ENCODE measurements around the gene CHAD.
"Not testable (repeated sequence)": the region's sequence is repeated elsewhere in the genome, so short reads cannot be mapped to it uniquely, and the experiment has no call there.

CHAD gene

GRCh38 chr17:50429793-50430192, 38.9 kb downstream of the CHAD start:
- no peak for DNase-seq (ENCODE audit: low read depth in 2 of 2)

- DNase-seq (ENCODE audit: low read depth in 2 of 2) = no peak
Observed at GRCh38 chr17:50428831-50429424, 39.8 kb downstream of the CHAD start.

DNA sequence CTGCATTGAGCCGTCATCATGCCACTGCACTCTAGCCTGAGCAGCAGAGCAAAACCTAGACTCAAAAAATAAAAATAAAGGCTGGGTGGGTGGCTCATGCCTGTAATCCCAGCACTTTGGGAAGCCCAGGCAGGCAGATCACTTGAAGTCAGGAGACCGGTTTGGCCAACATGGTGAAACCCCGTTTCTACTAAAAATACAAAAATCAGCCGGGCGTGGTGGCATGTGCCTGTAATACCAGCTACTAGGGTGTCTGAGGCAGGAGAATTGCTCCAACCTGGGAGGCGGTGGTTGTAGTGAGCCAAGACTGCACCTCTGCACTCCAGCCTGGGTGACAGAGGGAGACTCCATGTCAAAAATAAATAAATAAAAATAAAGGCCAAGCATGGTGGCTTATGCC, 40.6 kb downstream of the CHAD start:
- DNase-seq (ENCODE audit: low read depth in 2 of 2) = not testable (repeated sequence)

DNA sequence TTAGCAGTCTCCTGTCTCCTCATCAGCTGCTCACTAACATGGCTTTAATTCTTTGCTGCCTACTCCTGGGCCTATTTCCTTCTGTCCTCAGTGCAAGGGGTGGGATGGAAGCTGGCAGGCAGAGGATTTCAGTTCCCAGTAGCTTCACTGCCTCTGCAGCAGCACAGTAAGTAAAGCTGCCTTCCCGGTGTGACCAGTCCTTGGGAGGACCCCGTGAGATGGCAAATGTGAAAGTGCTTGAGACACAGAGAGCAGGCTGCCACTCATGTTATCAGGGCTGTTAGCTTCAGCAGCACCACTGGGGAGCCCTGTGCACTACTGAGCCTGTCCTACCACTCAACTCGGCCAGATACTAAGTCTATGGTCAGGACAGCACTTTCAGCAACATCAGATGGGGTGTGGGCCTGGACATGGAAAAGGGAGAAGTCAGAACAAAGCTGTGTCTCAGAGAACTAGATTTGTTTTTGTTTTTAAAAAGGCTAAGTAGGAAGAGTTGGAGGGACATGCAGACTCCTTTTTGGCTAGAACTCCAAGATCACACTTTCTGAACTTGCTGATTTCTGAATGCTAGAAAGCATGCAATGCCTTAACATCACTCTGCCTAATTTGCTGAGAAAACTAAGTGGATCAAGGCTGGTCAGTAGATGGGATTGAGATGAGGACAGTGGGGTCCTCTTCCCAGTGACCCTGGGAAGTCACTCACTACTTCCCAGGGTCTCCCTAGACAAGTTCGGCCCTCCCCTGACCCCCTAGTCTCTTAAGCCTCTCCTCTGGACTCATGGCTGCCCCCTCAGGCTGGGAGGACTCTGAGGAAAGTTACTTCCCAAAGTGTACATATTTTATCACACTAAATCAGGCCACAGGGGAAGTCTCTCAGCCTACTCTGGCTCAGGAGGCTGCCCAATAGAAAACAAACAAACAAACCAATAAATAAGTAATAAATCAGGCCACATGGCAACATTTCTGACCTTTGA, 41.6 kb downstream of the CHAD start:
- DNase-seq (ENCODE audit: low read depth in 2 of 2) = no peak

- no peak for DNase-seq (ENCODE audit: low read depth in 2 of 2)
Observed at GRCh38 chr17:50426472-50426782, 42.3 kb downstream of the CHAD start.

GRCh38 chr17:50425682-50426471, 42.8 kb downstream of the CHAD start, which contains the start of gene ACSF2:
Gene ACSF2 (plus strand): TSS chr17:50426218. CDS start chr17:50426262, 44 bp downstream.
- peak; percentile 30 to 60 for DNase-seq (ENCODE audit: low read depth in 2 of 2)

- no peak for DNase-seq (ENCODE audit: low read depth in 2 of 2)
Observed at GRCh38 chr17:50424996-50425681, 43.5 kb downstream of the CHAD start.

- no peak for DNase-seq (ENCODE audit: low read depth in 2 of 2)
Observed at GRCh38 chr17:50424246-50424995, 44.3 kb downstream of the CHAD start.

DNA sequence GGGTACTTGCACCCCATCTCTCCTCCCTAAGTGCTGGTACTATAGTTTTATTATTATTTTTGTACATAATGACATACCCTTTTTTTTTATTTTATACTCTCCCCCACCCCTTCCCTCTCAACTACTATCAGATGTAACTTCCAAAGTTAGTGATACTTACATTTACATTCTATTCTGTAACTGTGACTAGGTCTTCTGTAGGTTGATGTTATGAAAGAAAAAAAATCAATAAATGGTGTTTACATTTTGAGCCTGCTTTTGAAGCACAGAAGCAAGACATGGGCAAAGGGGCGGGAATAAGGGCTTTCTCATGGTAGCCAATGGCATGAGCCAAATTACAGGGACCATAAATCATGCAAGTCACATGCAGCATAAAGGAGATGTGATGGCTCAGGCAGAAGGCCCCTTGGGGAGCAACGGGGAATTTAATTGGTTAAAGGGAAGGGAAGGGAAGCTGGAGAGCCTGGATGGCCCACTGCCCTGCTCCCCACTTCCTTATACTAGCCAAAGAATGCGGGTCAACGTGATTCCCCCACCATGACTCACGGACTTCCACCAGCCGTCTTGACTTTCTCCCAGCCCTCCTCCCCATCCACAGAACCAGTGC, 45.0 kb downstream of the CHAD start:
- DNase-seq (ENCODE audit: low read depth in 2 of 2) = no peak

DNA sequence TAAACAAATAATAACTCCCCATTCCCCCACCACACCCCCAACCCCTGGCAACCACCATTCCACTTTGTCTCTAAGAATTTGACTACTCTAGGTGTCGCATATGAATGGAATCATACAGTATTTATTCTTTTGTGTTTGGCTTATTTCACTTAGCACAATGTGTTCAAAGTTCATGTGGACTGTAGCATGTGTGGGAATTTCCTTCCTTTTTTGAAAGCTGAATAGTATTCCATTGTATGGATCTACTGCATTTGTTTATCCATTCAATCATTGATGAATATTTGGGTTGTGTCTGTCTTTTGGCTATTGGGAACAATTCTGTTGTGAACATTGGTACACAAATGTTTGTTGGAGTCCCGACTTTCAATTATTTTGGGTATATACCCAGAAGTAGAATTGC, 45.9 kb downstream of the CHAD start:
- DNase-seq (ENCODE audit: low read depth in 2 of 2) = no peak

DNA sequence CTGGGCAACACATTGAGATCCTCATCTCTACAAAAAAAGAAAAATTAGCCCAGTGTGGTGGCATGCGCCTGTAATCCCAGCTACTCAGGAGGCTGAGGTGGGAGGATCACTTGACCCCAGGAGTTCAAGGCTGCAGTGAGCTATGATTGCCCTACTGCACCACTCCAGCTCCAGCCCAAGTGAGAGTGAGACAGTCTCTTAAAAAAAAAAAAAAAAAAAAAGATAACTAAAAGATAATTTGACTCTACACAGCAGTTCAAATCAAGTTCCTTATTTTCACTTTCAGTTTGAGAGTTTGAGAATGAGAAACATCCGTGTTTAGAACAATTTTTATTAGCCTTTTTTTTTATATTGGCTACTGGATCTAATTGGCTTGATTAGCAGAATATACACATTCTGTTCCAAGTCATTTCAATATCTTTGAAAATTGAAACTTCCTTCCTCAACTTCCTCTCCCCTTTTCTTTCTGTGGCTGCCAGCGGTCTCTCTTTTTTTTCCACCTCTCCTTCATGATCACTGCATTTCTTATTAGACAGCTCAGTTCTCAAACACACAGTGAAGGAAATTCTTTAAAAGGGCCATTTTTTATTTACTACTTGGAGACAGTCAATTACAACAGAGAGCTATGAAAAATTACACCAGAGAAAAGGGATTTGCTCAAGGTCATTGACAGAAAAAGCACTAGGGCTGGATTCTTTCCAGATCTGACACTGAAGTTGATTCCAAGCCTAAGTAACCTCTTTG, 47.2 kb downstream of the CHAD start:
- DNase-seq (ENCODE audit: low read depth in 2 of 2) = no peak

DNA sequence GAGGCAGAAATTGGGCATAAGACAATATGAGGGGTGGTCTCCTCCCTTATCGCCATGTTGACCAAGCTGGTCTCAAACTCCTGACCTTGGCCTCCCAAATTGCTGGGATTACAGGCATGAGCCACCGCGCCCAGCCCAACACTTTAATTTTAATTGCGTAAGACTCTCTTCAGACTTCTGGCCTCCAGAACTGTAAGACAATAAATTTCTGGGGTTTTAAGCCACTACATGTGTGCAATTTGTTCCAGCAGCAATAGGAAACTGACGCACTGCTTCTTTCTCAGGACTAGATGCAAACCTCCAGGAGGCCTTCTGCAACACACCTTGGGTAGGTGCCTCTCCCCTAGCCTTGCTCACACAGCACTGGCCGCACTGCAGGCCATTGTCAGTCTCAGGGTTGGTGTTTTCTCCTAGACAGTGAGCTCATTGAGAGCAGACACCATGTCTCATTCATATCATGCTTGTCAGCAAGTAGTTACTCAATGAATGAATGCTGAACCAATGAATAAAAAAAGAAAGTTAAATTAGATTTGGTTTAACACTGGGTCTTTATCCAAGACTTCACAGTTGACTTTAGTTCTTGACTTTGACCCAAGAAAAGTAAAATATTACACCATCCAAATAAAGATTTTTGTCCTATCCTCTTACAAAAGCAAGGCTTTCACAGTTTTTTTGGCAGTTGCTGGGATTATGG, 48.1 kb downstream of the CHAD start:
- no peak for DNase-seq (ENCODE audit: low read depth in 2 of 2)

- DNase-seq (ENCODE audit: low read depth in 2 of 2) = not testable (repeated sequence)
Observed at GRCh38 chr17:50419577-50419976, 49.1 kb downstream of the CHAD start.

GRCh38 chr17:50414808-50415207, 53.9 kb downstream of the CHAD start:
- no peak for DNase-seq (ENCODE audit: low read depth in 2 of 2)

Data from stimulated activated CD8-positive, alpha-beta memory T cell treated with anti-CD3 and anti-CD28 coated beads, Interleukin-7, amount 100 ng/mL, for 4 hours (primary cell).